ENCODE results near the gene CCSER2. TPM values are rescaled to one million over a fixed set of nuclear protein-coding genes. Genes with fewer than 3 reads are reported as not detected.
"Not testable (repeated sequence)": the region's sequence is repeated elsewhere in the genome, so short reads cannot be mapped to it uniquely, and the experiment has no call there.

The CCSER2 gene
- total RNA-seq (100 to 1,000 TPM in 1 of 4 donors, 10 to 100 TPM in 3; 83.2 to 101 (median 91.2) TPM), polyA plus RNA-seq (10 to 100 TPM; 10.2 to 11.5 (median 10.4) TPM)

- Histone ChIP-seq H3K36me3 (no peaks in the 10 kb centered on the region), H3K27ac (peak within 1 kb of the TSS; percentile 91 to 100 (median 96)), H3K27me3 (no peaks in the 10 kb centered on the region), H3K4me3 (peak within 1 kb of the TSS; percentile 60 to 100 (median 76)), H3K9me3 (no peaks in the 10 kb centered on the region), H3K4me1 (peaks cover 0 to 36% (median 15%) of the 10 kb centered on the region in 4 donors)
- TF ChIP-seq POLR2A (IDR thresholded peaks at IDR 0.05), result peak in 1 of 2 donors; percentile 28
- no peak for TF ChIP-seq EP300 (IDR thresholded peaks at IDR 0.05)
- TF ChIP-seq, protein P1, sequence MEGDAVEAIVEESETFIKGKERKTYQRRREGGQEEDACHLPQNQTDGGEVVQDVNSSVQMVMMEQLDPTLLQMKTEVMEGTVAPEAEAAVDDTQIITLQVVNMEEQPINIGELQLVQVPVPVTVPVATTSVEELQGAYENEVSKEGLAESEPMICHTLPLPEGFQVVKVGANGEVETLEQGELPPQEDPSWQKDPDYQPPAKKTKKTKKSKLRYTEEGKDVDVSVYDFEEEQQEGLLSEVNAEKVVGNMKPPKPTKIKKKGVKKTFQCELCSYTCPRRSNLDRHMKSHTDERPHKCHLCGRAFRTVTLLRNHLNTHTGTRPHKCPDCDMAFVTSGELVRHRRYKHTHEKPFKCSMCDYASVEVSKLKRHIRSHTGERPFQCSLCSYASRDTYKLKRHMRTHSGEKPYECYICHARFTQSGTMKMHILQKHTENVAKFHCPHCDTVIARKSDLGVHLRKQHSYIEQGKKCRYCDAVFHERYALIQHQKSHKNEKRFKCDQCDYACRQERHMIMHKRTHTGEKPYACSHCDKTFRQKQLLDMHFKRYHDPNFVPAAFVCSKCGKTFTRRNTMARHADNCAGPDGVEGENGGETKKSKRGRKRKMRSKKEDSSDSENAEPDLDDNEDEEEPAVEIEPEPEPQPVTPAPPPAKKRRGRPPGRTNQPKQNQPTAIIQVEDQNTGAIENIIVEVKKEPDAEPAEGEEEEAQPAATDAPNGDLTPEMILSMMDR (IDR thresholded peaks at IDR 0.05), result no peak
- peak; percentile 47 to 86 (median 80) for TF ChIP-seq POLR2AphosphoS5 (IDR thresholded peaks at IDR 0.05)
- 1% methylated on average over 104 of the region's 104 CpGs for WGBS, 2 donors
- peak; percentile 99 for DNase-seq
- intact Hi-C loops (cut with DNase I), result loop anchor here (5.0 kb wide), 1 partner anchor 186 kb away; no protein-coding TSS in a partner anchor
Measured at GRCh38 chr10:84328418-84329195, at the start of gene CCSER2. TSS of gene CCSER2 (plus strand) at chr10:84328589. CDS start at chr10:84371053, 42,464 bp downstream.

GRCh38 chr10:84279876-84280475, 48.4 kb upstream of the CCSER2 start:
- H3K4me1 ChIP-seq; H3K9me3 ChIP-seq; H3K4me3 ChIP-seq; H3K27ac ChIP-seq; intact Hi-C loops (cut with DNase I); H3K27me3 ChIP-seq; H3K36me3 ChIP-seq; DNase-seq: not testable (repeated sequence)
- 78 to 79% methylated on average over 30 of the region's 31 CpGs for WGBS, 2 donors

GRCh38 chr10:84286695-84287094, 41.7 kb upstream of the CCSER2 start:
- no peaks in the 10 kb centered on the region for H3K9me3 ChIP-seq

DNA sequence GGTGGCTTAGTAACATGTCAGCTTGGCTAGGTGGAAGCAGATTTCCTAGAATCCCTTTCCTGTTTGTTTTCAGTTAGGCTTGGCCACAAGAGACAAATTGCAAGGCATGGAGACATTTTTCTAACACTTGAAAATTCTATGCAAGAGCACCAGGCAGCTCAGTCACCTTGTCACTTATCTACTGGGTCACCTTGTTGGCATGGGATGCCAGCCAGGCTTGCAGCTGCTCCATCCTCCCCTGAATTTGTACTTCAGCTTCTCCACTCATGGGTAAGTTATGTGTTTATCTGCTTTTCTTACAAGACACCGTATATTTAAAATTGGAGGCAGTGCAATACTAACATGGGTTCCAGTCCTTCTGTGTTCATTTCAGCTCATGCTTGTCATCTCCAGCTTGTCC, 40.2 kb upstream of the CCSER2 start:
- H3K4me1 ChIP-seq, result no peaks in the 10 kb centered on the region
- no peaks in the 10 kb centered on the region for H3K9me3 ChIP-seq
- no peak for DNase-seq
- no peak for TF ChIP-seq EP300 (IDR thresholded peaks at IDR 0.05)
- TF ChIP-seq, protein P1 (IDR thresholded peaks at IDR 0.05), result no peak
- no peak for TF ChIP-seq POLR2A (IDR thresholded peaks at IDR 0.05)
- no peak for TF ChIP-seq POLR2AphosphoS5 (IDR thresholded peaks at IDR 0.05)
- WGBS, 2 donors, result 89 to 96% methylated on average over 1 of the region's 1 CpG
- intact Hi-C loops (cut with DNase I), result no loop called here
- H3K27ac ChIP-seq, result no peak overlapping the region
- H3K27me3 ChIP-seq, result no peaks in the 10 kb centered on the region
- no peaks in the 10 kb centered on the region for H3K36me3 ChIP-seq
- no peak overlapping the region for H3K4me3 ChIP-seq

More at GRCh38 chr10:84286695-84287094, 41.7 kb upstream of the CCSER2 start:
- Histone ChIP-seq H3K4me1 (no peaks in the 10 kb centered on the region), H3K36me3 (no peaks in the 10 kb centered on the region), H3K4me3 (no peak overlapping the region), H3K27ac (no peak overlapping the region), H3K27me3 (no peaks in the 10 kb centered on the region)
- intact Hi-C loops (cut with DNase I), result no loop called here
- no peak for TF ChIP-seq POLR2AphosphoS5 (IDR thresholded peaks at IDR 0.05)
- DNase-seq, result no peak

- Histone ChIP-seq H3K4me3 (no peak overlapping the region), H3K27ac (no peak overlapping the region), H3K4me1 (no peaks in the 10 kb centered on the region), H3K27me3 (no peaks in the 10 kb centered on the region), H3K36me3 (no peaks in the 10 kb centered on the region), H3K9me3 (no peaks in the 10 kb centered on the region)
- no peak for TF ChIP-seq POLR2A (IDR thresholded peaks at IDR 0.05)
- no peak for TF ChIP-seq EP300 (IDR thresholded peaks at IDR 0.05)
- TF ChIP-seq, protein P1 (IDR thresholded peaks at IDR 0.05), result no peak
- TF ChIP-seq POLR2AphosphoS5 (IDR thresholded peaks at IDR 0.05), result no peak
- intact Hi-C loops (cut with DNase I), result no loop called here
- 81 to 84% methylated on average over 1 of the region's 1 CpG for WGBS, 2 donors
- no peak for DNase-seq
Measured at GRCh38 chr10:84289521-84290200, 38.7 kb upstream of the CCSER2 start.
